GM18526 (cell line): ENCODE measurements around the gene MED23.

Experiments
- POLR2A ChIP-seq: IDR thresholded peaks from 3 replicates; pipeline ENCODE4 v1.6.1; 2011; ENCODE audit not compliant: insufficient read length; ENCODE audit errors: extremely low read depth

Gene MED23

DNA sequence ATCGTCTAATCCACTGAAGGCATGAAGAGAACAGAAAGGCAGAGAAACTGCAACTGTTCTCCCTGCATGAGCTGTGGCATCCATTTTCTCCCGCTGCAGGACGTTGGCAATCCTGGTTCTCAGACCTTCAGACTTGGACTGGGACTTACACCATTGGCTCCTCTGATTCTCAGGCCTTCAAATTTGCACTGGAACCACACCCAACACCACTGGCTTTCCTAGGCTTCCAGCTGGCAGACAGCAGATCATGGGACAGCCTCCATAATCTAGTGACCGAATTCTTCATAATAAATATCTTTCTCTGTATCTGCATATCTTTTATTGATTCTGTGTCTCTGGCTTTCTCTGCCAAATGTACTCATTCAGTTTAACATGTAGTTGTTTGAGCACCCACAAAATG, 69.1 kb downstream of the MED23 start:
- TF ChIP-seq POLR2A: no peak

DNA sequence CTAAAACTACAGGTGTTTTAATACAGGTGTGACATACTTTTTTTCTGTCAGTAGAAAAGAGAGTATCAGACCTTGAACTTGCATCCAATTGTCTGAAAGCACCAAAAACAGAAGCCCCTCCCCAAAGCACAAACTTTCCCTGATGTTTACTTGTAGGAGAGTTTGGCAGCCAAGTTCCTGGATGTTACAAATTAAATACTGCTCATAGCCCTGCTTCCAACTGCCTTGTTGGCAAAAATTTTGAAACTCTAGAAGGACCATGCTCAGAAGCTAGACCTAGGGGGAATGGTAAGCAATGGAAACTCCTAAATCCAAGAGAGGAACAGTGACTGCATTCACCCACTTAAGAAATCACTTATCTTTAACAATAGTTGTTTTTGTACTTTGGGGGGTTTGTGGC, 72.0 kb downstream of the MED23 start:
- no peak for TF ChIP-seq POLR2A

DNA sequence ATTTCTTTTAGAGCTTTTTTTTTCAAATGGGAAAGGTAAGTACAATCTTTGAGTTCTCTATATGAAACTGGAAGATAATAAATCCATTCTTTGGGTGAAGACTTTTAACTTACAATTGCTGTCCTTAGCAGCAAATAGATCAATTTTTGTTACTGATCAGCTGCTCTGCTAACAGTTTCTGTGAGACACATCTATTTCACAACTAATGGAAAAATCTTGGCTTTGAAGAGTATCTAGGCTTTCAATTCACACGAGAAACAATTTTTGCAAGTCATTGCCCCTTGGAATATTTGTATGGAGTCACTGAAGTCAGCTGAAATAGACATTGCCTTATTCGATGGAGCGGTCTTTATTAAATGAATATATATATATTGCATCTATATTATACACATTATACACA, 75.5 kb downstream of the MED23 start:
- no peak for TF ChIP-seq POLR2A

GRCh38 chr6:131551902-131552301, 76.1 kb downstream of the MED23 start:
- no peak for TF ChIP-seq POLR2A

- TF ChIP-seq POLR2A: no peak
Measured at GRCh38 chr6:131549811-131550210, 78.2 kb downstream of the MED23 start.

DNA sequence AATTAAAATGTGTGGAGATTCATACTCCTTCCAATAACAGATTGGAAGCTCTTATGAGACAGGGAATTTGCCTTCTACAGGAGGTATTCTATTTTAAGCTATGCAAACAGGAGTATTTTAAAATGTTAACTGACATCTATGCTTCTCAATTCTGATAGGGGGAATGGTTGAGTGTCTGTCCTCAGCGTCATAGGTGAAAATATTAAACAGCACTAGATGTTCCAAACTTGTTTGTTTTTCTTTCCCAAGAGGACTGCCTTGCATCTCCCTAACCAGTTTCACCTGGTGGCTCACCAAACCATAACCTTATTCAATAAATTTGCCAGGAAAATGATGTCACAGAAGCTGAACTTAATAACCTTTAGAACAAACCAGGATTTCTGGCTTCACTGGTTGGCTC, 79.6 kb downstream of the MED23 start:
- TF ChIP-seq POLR2A: no peak

DNA sequence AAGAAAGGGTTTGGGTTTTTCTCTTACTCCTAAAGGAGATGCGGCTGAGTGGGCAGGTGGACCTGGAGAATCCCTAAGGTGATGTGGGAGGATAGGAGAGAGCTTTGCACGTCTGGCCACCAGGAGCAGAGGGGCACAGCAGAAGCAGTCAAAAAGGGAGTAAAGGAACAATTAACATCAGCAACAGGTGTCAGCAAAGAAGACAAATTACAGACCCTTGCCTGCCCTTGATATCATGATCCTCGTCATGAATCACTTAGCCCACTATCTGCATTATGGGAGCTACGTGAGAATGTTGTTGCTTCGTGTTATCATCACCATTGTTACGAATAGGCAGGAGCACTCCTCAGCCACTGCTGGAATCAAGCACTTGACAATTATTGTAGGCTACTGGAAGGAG, 80.6 kb downstream of the MED23 start:
- no peak for TF ChIP-seq POLR2A

DNA sequence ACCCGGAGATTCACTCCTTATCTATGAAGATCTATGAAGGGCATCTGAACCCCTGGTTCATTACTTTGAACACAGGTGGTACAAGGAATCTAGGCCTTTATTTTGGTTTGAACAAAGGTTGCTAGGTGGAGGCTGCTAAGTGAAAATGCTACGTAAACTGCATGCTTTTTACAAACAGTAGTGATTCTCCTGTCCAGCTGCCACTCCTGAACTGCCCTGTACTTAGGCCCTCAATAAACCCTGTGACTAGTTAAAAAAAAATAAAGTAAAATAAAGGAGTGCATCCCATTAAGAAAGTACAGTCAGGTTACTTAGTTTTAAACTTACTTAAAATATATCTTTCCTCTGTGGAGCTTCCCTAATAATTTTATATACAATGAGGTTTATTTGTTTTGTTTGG, 82.7 kb downstream of the MED23 start:
- no peak for TF ChIP-seq POLR2A

- no peak for TF ChIP-seq POLR2A
Measured at GRCh38 chr6:131532580-131533039, 95.4 kb downstream of the MED23 start.

- no peak for TF ChIP-seq POLR2A
Measured at GRCh38 chr6:131524695-131525336, 103.2 kb downstream of the MED23 start.

DNA sequence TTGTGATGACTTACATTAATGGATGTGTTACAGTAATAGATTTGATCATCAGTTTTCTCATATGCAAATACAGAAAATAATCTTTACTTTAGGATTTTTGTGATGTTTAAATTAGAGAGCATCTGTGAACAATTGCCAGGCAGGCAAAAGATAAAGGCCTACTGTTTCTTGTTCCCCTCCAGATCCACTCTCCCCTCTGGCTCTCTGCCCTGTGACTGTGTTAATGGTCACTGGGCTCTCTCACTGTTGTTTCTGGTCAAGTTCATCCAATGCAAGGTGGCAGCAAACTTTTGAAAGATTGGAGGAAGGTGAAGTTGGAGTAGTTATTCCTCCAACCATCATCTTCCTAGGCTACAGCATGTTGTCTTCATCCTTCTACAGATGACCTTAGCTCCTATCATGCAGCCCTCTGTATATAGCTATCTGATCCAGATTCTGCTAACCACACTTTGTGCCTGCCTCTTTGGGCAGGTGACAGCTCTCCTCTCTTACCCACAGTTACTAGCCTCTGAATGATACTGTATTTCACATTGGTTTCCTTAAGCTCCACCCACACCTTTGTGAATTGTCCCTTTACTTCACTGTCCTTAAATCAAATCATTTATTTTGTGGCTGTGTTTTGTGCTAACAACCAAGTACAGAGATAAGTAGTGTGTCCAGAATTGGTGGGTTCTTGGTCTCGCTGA, 103.9 kb downstream of the MED23 start:
- no peak for TF ChIP-seq POLR2A
